NOMO-1 treated with dmso at 0.1 percent for 144 hours (cell line): ENCODE results near the gene CUX1.

Experiments used
- DNase-seq: peaks from one replicate; lab custom pipeline; 2025; ENCODE audit not compliant: unreplicated experiment; lab: John Stamatoyannopoulos, UW

CUX1 gene

GRCh38 chr7:102253066-102253972 is 435.9 kb downstream of the CUX1 start:
- DNase-seq, result no peak

GRCh38 chr7:102253973-102254370 is 436.5 kb downstream of the CUX1 start:
- DNase-seq, result no peak

- no peak for DNase-seq
Observed at GRCh38 chr7:102254521-102254920, 437.1 kb downstream of the CUX1 start.

GRCh38 chr7:102255501-102255900 is 438.1 kb downstream of the CUX1 start:
- no peak for DNase-seq

- DNase-seq, result no peak
Observed at GRCh38 chr7:102255916-102256315, 438.5 kb downstream of the CUX1 start.

- DNase-seq, result no peak
Observed at GRCh38 chr7:102258073-102258748, 440.8 kb downstream of the CUX1 start.

- no peak for DNase-seq
Observed at GRCh38 chr7:102258749-102259107, 441.3 kb downstream of the CUX1 start.

GRCh38 chr7:102260856-102261255 is 443.4 kb downstream of the CUX1 start:
- no peak for DNase-seq

GRCh38 chr7:102261451-102261850 is 444.0 kb downstream of the CUX1 start:
- DNase-seq, result no peak

GRCh38 chr7:102262546-102262945 is 445.1 kb downstream of the CUX1 start:
- no peak for DNase-seq

GRCh38 chr7:102264367-102264891 is 447.0 kb downstream of the CUX1 start:
- DNase-seq, result no peak

GRCh38 chr7:102266541-102266940 is 449.1 kb downstream of the CUX1 start:
- no peak for DNase-seq

- DNase-seq, result no peak
Observed at GRCh38 chr7:102268635-102269034, 451.2 kb downstream of the CUX1 start.

- DNase-seq, result no peak
Observed at GRCh38 chr7:102270178-102270887, 452.9 kb downstream of the CUX1 start.

GRCh38 chr7:102271158-102271798 is 453.9 kb downstream of the CUX1 start:
- no peak for DNase-seq

- DNase-seq, result no peak
Observed at GRCh38 chr7:102272075-102272916, 454.9 kb downstream of the CUX1 start.

- no peak for DNase-seq
Observed at GRCh38 chr7:102272917-102273748, 455.7 kb downstream of the CUX1 start.

- no peak for DNase-seq
Observed at GRCh38 chr7:102273749-102274712, 456.6 kb downstream of the CUX1 start.
